ENCODE data around the gene MYZAP. TPM values are rescaled to one million over a fixed set of nuclear protein-coding genes. Genes with fewer than 3 reads are reported as not detected.

MYZAP gene
- total and polyA plus RNA-seq, 9 of the 15 experiments (the other 6 are each of a cell fraction or from before 2014, with no cell fraction given): 0.03 TPM; not detected in 8

DNA sequence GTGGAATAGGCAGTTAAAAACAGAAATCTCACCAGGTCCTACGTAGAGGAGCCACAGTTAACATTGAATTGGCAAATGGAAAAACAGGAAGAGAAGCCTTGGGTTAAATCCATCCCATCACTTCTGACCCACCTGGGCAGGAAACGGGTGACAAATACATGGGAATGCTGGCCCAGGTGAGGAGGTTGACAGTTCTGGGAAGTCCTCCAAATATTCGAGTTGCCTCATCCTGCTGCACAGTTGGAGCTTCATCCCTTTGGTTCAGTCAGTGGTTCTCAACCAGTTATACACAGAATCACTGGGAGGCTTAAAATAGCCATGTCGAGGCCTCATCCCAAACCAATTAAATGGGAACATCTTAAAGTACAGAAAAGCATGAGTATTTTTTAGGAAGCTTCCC lies 5.3 kb downstream of the MYZAP start:
- Histone ChIP-seq H3K9ac (ENCODE audit: insufficient read depth in 1 of 2, low read depth in 2 of 2, low read length in 2 of 2) (no peak overlapping the region), H3K79me2 (ENCODE audit: control insufficient read depth, insufficient read depth, low read length) (no peaks in the 10 kb centered on the region), H3K4me2 (ENCODE audit: insufficient read depth, low read length) (no peak overlapping the region), H2AFZ (ENCODE audit: low read depth, low read length) (no peak overlapping the region), H3K4me3 (no peak overlapping the region), H3K27ac (ENCODE audit: extremely low read depth, low read depth, low read length) (no peak overlapping the region), H3K9me1 (ENCODE audit: control insufficient read depth, insufficient read depth, low read length) (no peaks in the 10 kb centered on the region), H4K20me1 (replicated peaks; ENCODE audit: control insufficient read depth, insufficient read depth, low read length) (0 out of 2 replicates have a peak, but pooled peaks cover 5% of the 10 kb centered on the region), H3K9me3 (replicated peaks; ENCODE audit: control insufficient read depth, insufficient read depth, low read depth, low read length) (no peaks in the 10 kb centered on the region), H3K27me3 (ENCODE audit: control insufficient read depth in 2 of 2, insufficient read depth in 2 of 2, low read length in 2 of 2) (peaks cover 24 to 54% of the 10 kb centered on the region in 2 experiments; a peak in 4 of 5 replicates), H3K4me1 (replicated peaks in 1 of 2; ENCODE audit: control insufficient read depth in 2 of 2, insufficient read depth in 2 of 2, low read length in 2 of 2) (peaks cover 0 to 3% of the 10 kb centered on the region in 2 experiments; a peak in 1 of 5 replicates), H3K36me3 (ENCODE audit: control insufficient read depth, insufficient read depth, low read length) (no peaks in the 10 kb centered on the region; the same call in 2 of the 3 replicates)
- 6% methylated on average over 4 of the region's 4 CpGs for WGBS (ENCODE audit: insufficient coverage, low coverage, missing lambda C conversion rate)
- ATAC-seq (no peak), DNase-seq (ENCODE audit: extremely low read depth in 1 of 4, low spot score in 3 of 4) (no peak), FAIRE-seq (no peak)
- CTCF ChIA-PET (ENCODE audit: low intra/inter-chr PET ratio): interaction anchor here (0.7 kb wide), 1 partner anchor 35 kb away, joined by 3 read pairs; no protein-coding TSS in a partner anchor
- POLR2A ChIA-PET: no interaction called here
- no peak for TF ChIP-seq CAMTA2 (CRISPR knock-in tag; conservative IDR thresholded peaks at IDR 0.05)
- TF ChIP-seq SMARCE1 (IDR thresholded peaks at IDR 0.05): no peak
- no peak for TF ChIP-seq BDP1 (IDR thresholded peaks at IDR 0.05; ENCODE audit: insufficient read depth, insufficient read length)
- TF ChIP-seq PHB (CRISPR knock-in tag; IDR thresholded peaks at IDR 0.05): no peak
- no peak for TF ChIP-seq SMC3 (conservative IDR thresholded peaks at IDR 0.05; ENCODE audit: insufficient read depth, low read depth, low read length)
- intact Hi-C loops (cut with micrococcal nuclease) (no loop called here), in situ Hi-C loops (cut with MboI) (no loop called here)
- no TSS peak for BruUV-seq (replicated peaks)

DNA sequence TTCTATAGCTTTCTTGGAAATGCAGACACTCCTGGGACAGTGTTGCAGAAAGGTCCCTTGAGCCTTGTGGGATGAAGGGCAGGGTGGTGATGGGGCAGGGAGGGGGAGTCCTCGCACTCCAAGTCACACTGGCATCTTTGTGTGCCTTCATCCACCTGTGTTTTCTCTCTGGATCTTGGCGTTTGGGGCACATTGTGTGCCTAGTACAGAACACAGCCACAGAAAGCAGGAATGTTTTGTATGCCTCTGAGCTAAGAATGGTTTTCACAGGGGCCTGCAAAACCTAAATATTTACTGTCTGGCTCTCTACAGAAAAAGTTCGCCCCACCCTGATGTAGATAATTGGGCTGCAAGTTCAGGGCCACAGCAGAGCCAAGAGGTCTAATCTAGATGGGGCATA lies 5.7 kb downstream of the MYZAP start:
- POLR2A ChIA-PET: no interaction called here
- H3K4me1 ChIP-seq (replicated peaks in 1 of 2; ENCODE audit: control insufficient read depth in 2 of 2, insufficient read depth in 2 of 2, low read length in 2 of 2): no peaks in the 10 kb centered on the region
- H3K79me2 ChIP-seq (ENCODE audit: control insufficient read depth, insufficient read depth, low read length): no peaks in the 10 kb centered on the region
- H3K9me1 ChIP-seq (ENCODE audit: control insufficient read depth, insufficient read depth, low read length): no peaks in the 10 kb centered on the region
- no peak overlapping the region for H3K4me2 ChIP-seq (ENCODE audit: insufficient read depth, low read length)
- no peaks in the 10 kb centered on the region; the same call in 2 of the 3 replicates for H3K36me3 ChIP-seq (ENCODE audit: control insufficient read depth, insufficient read depth, low read length)
- no peak overlapping the region for H3K9ac ChIP-seq (ENCODE audit: insufficient read depth in 1 of 2, low read depth in 2 of 2, low read length in 2 of 2)
- DNase-seq (ENCODE audit: extremely low read depth in 1 of 4, low spot score in 3 of 4): no peak
- intact Hi-C loops (cut with micrococcal nuclease): no loop called here
- CTCF ChIA-PET (ENCODE audit: low intra/inter-chr PET ratio): interaction anchor here (0.7 kb wide), 1 partner anchor 35 kb away, joined by 3 read pairs; no protein-coding TSS in a partner anchor
- no peak overlapping the region for H3K4me3 ChIP-seq
- no peak overlapping the region for H3K27ac ChIP-seq (ENCODE audit: extremely low read depth, low read depth, low read length)
- 0% methylated on average over 3 of the region's 3 CpGs for WGBS (ENCODE audit: insufficient coverage, low coverage, missing lambda C conversion rate)
- no TSS peak for BruUV-seq (replicated peaks)
- H4K20me1 ChIP-seq (replicated peaks; ENCODE audit: control insufficient read depth, insufficient read depth, low read length): 0 out of 2 replicates have a peak, but pooled peaks cover 5% of the 10 kb centered on the region
- no peak overlapping the region for H2AFZ ChIP-seq (ENCODE audit: low read depth, low read length)
- in situ Hi-C loops (cut with MboI): no loop called here
- FAIRE-seq: no peak
- peaks cover 23 to 49% of the 10 kb centered on the region in 2 experiments; a peak in 4 of 5 replicates for H3K27me3 ChIP-seq (ENCODE audit: control insufficient read depth in 2 of 2, insufficient read depth in 2 of 2, low read length in 2 of 2)
- no peak for ATAC-seq
- H3K9me3 ChIP-seq (replicated peaks; ENCODE audit: control insufficient read depth, insufficient read depth, low read depth, low read length): no peaks in the 10 kb centered on the region
- TF ChIP-seq SP1 (CRISPR knock-in tag; IDR thresholded peaks at IDR 0.05) (no peak), MYC (IDR thresholded peaks at IDR 0.05; ENCODE audit: low read depth, low read length) (no peak), MYC (CRISPR knock-in tag; IDR thresholded peaks at IDR 0.05; ENCODE audit: borderline replicate concordance, low read depth) (no peak), SNIP1 (IDR thresholded peaks at IDR 0.05; ENCODE audit: low read depth) (no peak), SMAD3 (CRISPR knock-in tag; conservative IDR thresholded peaks at IDR 0.05) (no peak), TGIF2 (CRISPR knock-in tag; IDR thresholded peaks at IDR 0.05) (no peak)
